ENCODE measurements around the gene MAST4. TPM values are rescaled to one million over a fixed set of nuclear protein-coding genes. Genes with fewer than 3 reads are reported as not detected.

MAST4 gene
- total RNA-seq, 2 experiments from 2014 or later, result 1.3 to 21.9 TPM

GRCh38 chr5:67196537-67197059 lies 600.4 kb downstream of the MAST4 start, which contains the start of gene CD180:
Gene CD180 (minus strand): TSS chr5:67196799. CDS start chr5:67196641, 158 bp downstream.
- peaks cover 19% of the 10 kb centered on the region; the same call in 1 of the 2 replicates for H3K9me3 ChIP-seq (ENCODE audit: low read length)
- peak within 1 kb of the TSS; percentile 50; the same call in 1 of the 2 replicates for H2AFZ ChIP-seq (ENCODE audit: low read length)
- peaks cover 20% of the 10 kb centered on the region for H3K36me3 ChIP-seq (ENCODE audit: insufficient read depth, low read length)
- peaks cover 45% of the 10 kb centered on the region; the same call in 1 of the 2 replicates for H3K79me2 ChIP-seq (ENCODE audit: insufficient read depth, low read depth, low read length)
- peak within 1 kb of the TSS; percentile 85 for H3K4me2 ChIP-seq (ENCODE audit: low read length)
- H3K4me1 ChIP-seq (ENCODE audit: insufficient read depth, low read length, poor library complexity, severe bottlenecking), result peaks cover 91% of the 10 kb centered on the region
- no TSS peak for BruUV-seq (replicated peaks)
- DNase-seq (ENCODE audit: low spot score), result peak; percentile 80
- peak within 1 kb of the TSS; percentile 69 for H3K4me3 ChIP-seq (ENCODE audit: low read depth, low read length, poor library complexity, severe bottlenecking)
- H3K27ac ChIP-seq (ENCODE audit: low read depth, low read length, poor library complexity, severe bottlenecking), result peak within 1 kb of the TSS; percentile 75
- intact Hi-C loops (cut with micrococcal nuclease; ENCODE audit: unreplicated experiment), result loop anchor here (10.0 kb wide), 1 partner anchor 492 kb away; no protein-coding TSS in a partner anchor
- TF ChIP-seq EZH2phosphoT487 (IDR thresholded peaks at IDR 0.05; ENCODE audit: borderline replicate concordance, low read depth, low read length) (no peak), CTCF (conservative IDR thresholded peaks at IDR 0.05; ENCODE audit: low read length) (no peak)
- POLR2A ChIA-PET, result interaction anchor here (0.7 to 3.0 kb wide), 6 partner anchors 9 to 21 kb away, joined by 3 to 30 read pairs (median 4); no protein-coding TSS in a partner anchor
- no peaks in the 10 kb centered on the region for H4K20me1 ChIP-seq (ENCODE audit: insufficient read depth, low read length)
- CTCF ChIA-PET (ENCODE audit: unreplicated experiment), result interaction anchor here (0.9 kb wide), 1 partner anchor 10 kb away, joined by 3 read pairs; no protein-coding TSS in a partner anchor
- no peaks in the 10 kb centered on the region for H3K9me2 ChIP-seq (ENCODE audit: insufficient read depth, low read length)

- peaks cover 98% of the 10 kb centered on the region for H3K4me1 ChIP-seq (ENCODE audit: insufficient read depth, low read length, poor library complexity, severe bottlenecking)
- no TSS peak for BruUV-seq (replicated peaks)
- intact Hi-C loops (cut with micrococcal nuclease; ENCODE audit: unreplicated experiment), result loop anchor here (10.0 kb wide), 1 partner anchor 493 kb away; no protein-coding TSS in a partner anchor
- TF ChIP-seq CTCF (conservative IDR thresholded peaks at IDR 0.05; ENCODE audit: low read length), result no peak
- no peak for TF ChIP-seq EZH2phosphoT487 (IDR thresholded peaks at IDR 0.05; ENCODE audit: borderline replicate concordance, low read depth, low read length)
- peaks cover 11% of the 10 kb centered on the region for H3K36me3 ChIP-seq (ENCODE audit: insufficient read depth, low read length)
- H3K4me2 ChIP-seq (ENCODE audit: low read length), result peak overlapping the region; percentile 85
- H4K20me1 ChIP-seq (ENCODE audit: insufficient read depth, low read length), result no peaks in the 10 kb centered on the region
- CTCF ChIA-PET (ENCODE audit: unreplicated experiment), result interaction anchor here (0.9 kb wide), 1 partner anchor 10 kb away, joined by 3 read pairs; no protein-coding TSS in a partner anchor
- H3K4me3 ChIP-seq (ENCODE audit: low read depth, low read length, poor library complexity, severe bottlenecking), result no peak overlapping the region
- H3K27ac ChIP-seq (ENCODE audit: low read depth, low read length, poor library complexity, severe bottlenecking), result peak overlapping the region; percentile 75
- H3K79me2 ChIP-seq (ENCODE audit: insufficient read depth, low read depth, low read length), result peaks cover 40% of the 10 kb centered on the region; the same call in 1 of the 2 replicates
- H2AFZ ChIP-seq (ENCODE audit: low read length), result no peak overlapping the region; the same call in 1 of the 2 replicates
- H3K9me2 ChIP-seq (ENCODE audit: insufficient read depth, low read length), result no peaks in the 10 kb centered on the region
- no peak for DNase-seq (ENCODE audit: low spot score)
- peaks cover 18% of the 10 kb centered on the region; the same call in 1 of the 2 replicates for H3K9me3 ChIP-seq (ENCODE audit: low read length)
- POLR2A ChIA-PET, result interaction anchor here (0.7 to 3.0 kb wide), 6 partner anchors 8 to 31 kb away, joined by 3 to 30 read pairs (median 4); no protein-coding TSS in a partner anchor
These were observed 601.3 kb downstream of the MAST4 start for GRCh38 chr5:67197536-67197935.
